A549 treated with GW870086 at 1 μM for 4 hours (cell line): ENCODE results near the gene TMX1. TPM values are rescaled to one million over a fixed set of nuclear protein-coding genes. Genes with fewer than 3 reads are reported as not detected.

Experiments
- total RNA-seq: library from RNA; stranded (reverse); fragments of 200-300 nt; extraction: Qiagen RNA extraction; gene quantifications from 5 replicates; pipeline ENCODE4 v1.2.3, GENCODE V29; 2022; ENCODE audit warnings: low read depth

TMX1 gene
- total RNA-seq: 33.6 to 53.4 TPM (median 41.7 TPM) in 5 replicates

GRCh38 chr14:51239813-51240803, at the start of gene TMX1:
Gene TMX1 (plus strand): TSS chr14:51240247. CDS start chr14:51240293, 46 bp downstream.

Other genes with a start within 250 kb of the TMX1 start
- 11.0 to 16.4 TPM (median 15.6 TPM) in 5 replicates for gene TRIM9, start 145.1 kb upstream of the TMX1 start, total RNA-seq